CD14-positive monocyte (primary cell): ENCODE measurements around the gene CRAMP1. TPM values are rescaled to one million over a fixed set of nuclear protein-coding genes. Genes with fewer than 3 reads are reported as not detected.
A peak's percentile ranks its signal among the peaks of the same experiment; 100 is the strongest.

Experiments used
- DNase-seq, 3 donors: peaks; one replicate each; pipeline ENCODE4 v3.0.0-alpha.2; 2011 to 2022
- H2AFZ ChIP-seq: 2 replicates; pipeline ENCODE4 v1.6.0; 2012; ENCODE audit warnings: mild to moderate bottlenecking, low read depth, low read length, inconsistent platforms; ENCODE audit not compliant: insufficient read depth, poor library complexity, severe bottlenecking
- H3K27ac ChIP-seq, 2 donors: 1 replicate in 1 of 2; 2 replicates in 1 of 2; pipeline ENCODE4 v1.5.1; 2012 to 2013; ENCODE audit warnings: low read length in 2 of 2, control low read depth in 1 of 2, inconsistent platforms in 1 of 2, low read depth in 1 of 2, mild to moderate bottlenecking in 1 of 2
- H3K27me3 ChIP-seq, 2 donors: one replicate each; pipeline versions ENCODE4 v1.6.0 to v1.6.1; 2011 to 2013; ENCODE audit warnings: low read length in 2 of 2; ENCODE audit not compliant: control insufficient read depth in 2 of 2, insufficient read depth in 2 of 2
- H3K36me3 ChIP-seq, 2 donors: replicated peaks in 1 of 2; 1 replicate in 1 of 2; 2 replicates in 1 of 2; pipeline versions ENCODE4 v1.5.1 to v1.6.1; 2012 to 2013; ENCODE audit warnings: low read length in 2 of 2, control low read depth in 1 of 2, inconsistent platforms in 1 of 2, mild to moderate bottlenecking in 1 of 2; ENCODE audit not compliant: insufficient read depth in 2 of 2, control insufficient read depth in 1 of 2
- H3K4me1 ChIP-seq, 2 donors: 1 replicate in 1 of 2; 2 replicates in 1 of 2; pipeline versions ENCODE4 v1.5.1 to v1.6.1; 2012 to 2013; ENCODE audit warnings: low read length in 2 of 2, control low read depth in 1 of 2, inconsistent platforms in 1 of 2, mild to moderate bottlenecking in 1 of 2, moderate library complexity in 1 of 2; ENCODE audit not compliant: insufficient read depth in 2 of 2, control insufficient read depth in 1 of 2
- H3K4me2 ChIP-seq: replicated peaks from 2 replicates; pipeline ENCODE3; 2012; ENCODE audit warnings: low read length, moderate library complexity, mild to moderate bottlenecking; ENCODE audit not compliant: poor library complexity, severe bottlenecking; ENCODE audit errors: extremely low read depth
- H3K4me3 ChIP-seq, 3 experiments: fragments of 200-600 bp in 1 of 3; sonication (generic) in 1 of 3; replicated peaks in 1 of 3; 1 replicate in 2 of 3; 2 replicates in 1 of 3; pipeline ENCODE4 v1.5.1; 2011 to 2013; ENCODE audit warnings: low read length in 3 of 3, mild to moderate bottlenecking in 3 of 3, control low read depth in 2 of 3, low read depth in 2 of 3, inconsistent platforms in 1 of 3, moderate library complexity in 1 of 3
- H3K79me2 ChIP-seq: 2 replicates; pipeline ENCODE4 v1.6.0; 2012; ENCODE audit warnings: mild to moderate bottlenecking, control low read depth, inconsistent platforms, low read length, moderate library complexity; ENCODE audit not compliant: insufficient read depth
- H3K9ac ChIP-seq: 2 replicates; pipeline ENCODE4 v1.6.0; 2017; ENCODE audit warnings: low read length, mild to moderate bottlenecking; ENCODE audit not compliant: insufficient read depth, poor library complexity, severe bottlenecking
- H3K9me3 ChIP-seq, 2 donors: replicated peaks in 1 of 2; 1 replicate in 1 of 2; 2 replicates in 1 of 2; pipeline versions ENCODE4 v1.5.1 to v1.6.1; 2012 to 2013; ENCODE audit warnings: low read length in 2 of 2, control low read depth in 1 of 2; ENCODE audit not compliant: control insufficient read depth in 1 of 2, insufficient read depth in 1 of 2
- H4K20me1 ChIP-seq: 2 replicates; pipeline ENCODE4 v1.6.0; 2012; ENCODE audit warnings: mild to moderate bottlenecking, low read length, control low read depth, moderate library complexity; ENCODE audit not compliant: insufficient read depth
- H3K27ac Mint-ChIP-seq, 7 donors: one replicate each; pipeline ENCODE4 v1.8.0; 2020; ENCODE audit warnings: mild to moderate bottlenecking in 7 of 7, mixed read lengths in 7 of 7, moderate library complexity in 6 of 7, inconsistent platforms in 2 of 7
- H3K27me3 Mint-ChIP-seq, 3 donors: one replicate each; pipeline ENCODE4 v1.8.0; 2021 to 2022; ENCODE audit warnings: low read depth in 3 of 3, mild to moderate bottlenecking in 3 of 3, mixed read lengths in 3 of 3, moderate library complexity in 3 of 3, inconsistent platforms in 1 of 3
- H3K36me3 Mint-ChIP-seq, 2 donors: one replicate each; pipeline ENCODE4 v1.8.0; 2020; ENCODE audit warnings: mixed read lengths in 2 of 2, inconsistent platforms in 1 of 2, mild to moderate bottlenecking in 1 of 2
- H3K4me1 Mint-ChIP-seq: one replicate; pipeline ENCODE4 v1.8.0; 2020; ENCODE audit warnings: mild to moderate bottlenecking, mixed read lengths
- H3K4me3 Mint-ChIP-seq, 2 donors: one replicate each; pipeline ENCODE4 v1.8.0; 2020; ENCODE audit warnings: mild to moderate bottlenecking in 2 of 2, mixed read lengths in 2 of 2, moderate library complexity in 1 of 2
- H3K9me3 Mint-ChIP-seq, 7 donors: one replicate each; pipeline ENCODE4 v1.8.0; 2020 to 2022; ENCODE audit warnings: mixed read lengths in 7 of 7, mild to moderate bottlenecking in 6 of 7, moderate library complexity in 6 of 7, inconsistent platforms in 2 of 7
- WGBS: methylation state at CpG from one replicate; pipeline ENCODE4 v1.1.5; 2013; ENCODE audit warnings: missing lambda C conversion rate; ENCODE audit not compliant: insufficient coverage; 5-methylcytosine and 5-hydroxymethylcytosine counted together
- intact Hi-C, 2 donors: fragments of 100-400 bp; cut with micrococcal nuclease; formaldehyde crosslinking; loops; one replicate each; pipeline versions ENCODE4 v1.15.0 to v1.15.1; 2023
- polyA plus RNA-seq, 3 donors: library from polyadenylated mRNA; depleted of rRNA in 1 of 3; unstranded in 2 of 3; stranded (reverse) in 1 of 3; fragments of 300-500 nt in 2 of 3; fragments of >200 nt in 1 of 3; fragmentation: Illumina TruSeq in 2 of 3; gene quantifications; 1 replicate in 2 of 3; 2 replicates in 1 of 3; pipeline ENCODE4 v1.2.3, GENCODE V29; 2012 to 2021
- TF ChIP-seq, protein P1 (sequence below): fragments of 200-600 bp; IDR thresholded peaks from one replicate; pipeline ENCODE4 v1.8.0; 2022; ENCODE audit warnings: antibody characterized with exemption, mild to moderate bottlenecking

CRAMP1 gene
- polyA plus RNA-seq, 3 donors = 0.46 to 12.3 (median 1.0) TPM

DNA sequence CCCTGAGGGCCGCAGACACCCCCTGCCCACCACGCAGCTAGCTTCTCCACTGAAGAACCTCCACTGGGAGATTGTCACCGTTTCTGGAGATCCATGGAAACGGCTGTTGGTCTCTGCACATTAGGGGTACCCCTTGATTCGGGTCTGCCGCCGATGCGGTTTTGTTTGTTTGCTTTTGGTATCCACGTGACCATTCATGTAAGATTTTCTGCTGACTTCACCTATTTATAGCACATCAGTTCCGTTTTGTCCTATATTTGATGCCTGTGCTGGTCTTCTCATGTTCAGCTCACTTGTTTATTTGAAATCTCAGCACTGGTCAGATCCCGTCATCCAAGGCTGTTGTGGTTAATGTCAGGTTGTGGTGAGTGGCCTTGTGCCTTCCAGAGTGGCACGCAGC lies 21.1 kb downstream of the CRAMP1 start:
- H3K4me2 ChIP-seq = no peak overlapping the region
- peaks cover 0 to 4% (median 2%) of the 10 kb centered on the region in 3 donors for H3K27me3 Mint-ChIP-seq
- no peak overlapping the region for H3K27ac Mint-ChIP-seq
- DNase-seq = no peak
- peaks cover 0 to 1% (median 0%) of the 10 kb centered on the region in 7 donors for H3K9me3 Mint-ChIP-seq
- H3K9me3 ChIP-seq = no peaks in the 10 kb centered on the region
- TF ChIP-seq, protein P1, sequence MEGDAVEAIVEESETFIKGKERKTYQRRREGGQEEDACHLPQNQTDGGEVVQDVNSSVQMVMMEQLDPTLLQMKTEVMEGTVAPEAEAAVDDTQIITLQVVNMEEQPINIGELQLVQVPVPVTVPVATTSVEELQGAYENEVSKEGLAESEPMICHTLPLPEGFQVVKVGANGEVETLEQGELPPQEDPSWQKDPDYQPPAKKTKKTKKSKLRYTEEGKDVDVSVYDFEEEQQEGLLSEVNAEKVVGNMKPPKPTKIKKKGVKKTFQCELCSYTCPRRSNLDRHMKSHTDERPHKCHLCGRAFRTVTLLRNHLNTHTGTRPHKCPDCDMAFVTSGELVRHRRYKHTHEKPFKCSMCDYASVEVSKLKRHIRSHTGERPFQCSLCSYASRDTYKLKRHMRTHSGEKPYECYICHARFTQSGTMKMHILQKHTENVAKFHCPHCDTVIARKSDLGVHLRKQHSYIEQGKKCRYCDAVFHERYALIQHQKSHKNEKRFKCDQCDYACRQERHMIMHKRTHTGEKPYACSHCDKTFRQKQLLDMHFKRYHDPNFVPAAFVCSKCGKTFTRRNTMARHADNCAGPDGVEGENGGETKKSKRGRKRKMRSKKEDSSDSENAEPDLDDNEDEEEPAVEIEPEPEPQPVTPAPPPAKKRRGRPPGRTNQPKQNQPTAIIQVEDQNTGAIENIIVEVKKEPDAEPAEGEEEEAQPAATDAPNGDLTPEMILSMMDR = no peak
- H3K4me1 ChIP-seq = no peaks in the 10 kb centered on the region
- no peak overlapping the region for H3K27ac ChIP-seq
- peaks cover 76 to 98% of the 10 kb centered on the region in 2 donors for H3K36me3 ChIP-seq
- no peaks in the 10 kb centered on the region for H3K27me3 ChIP-seq
- intact Hi-C loops = no loop called here
- no peak overlapping the region for H3K9ac ChIP-seq
- H2AFZ ChIP-seq = no peak overlapping the region
- WGBS = 97% methylated on average over 12 of the region's 12 CpGs
- H4K20me1 ChIP-seq = peaks cover 43% of the 10 kb centered on the region
- H3K4me3 ChIP-seq = no peak overlapping the region
- no peak overlapping the region for H3K4me3 Mint-ChIP-seq
- H3K4me1 Mint-ChIP-seq = no peaks in the 10 kb centered on the region
- peaks cover 14% of the 10 kb centered on the region for H3K79me2 ChIP-seq
- H3K36me3 Mint-ChIP-seq = peaks cover 79 to 95% of the 10 kb centered on the region in 2 donors

DNA sequence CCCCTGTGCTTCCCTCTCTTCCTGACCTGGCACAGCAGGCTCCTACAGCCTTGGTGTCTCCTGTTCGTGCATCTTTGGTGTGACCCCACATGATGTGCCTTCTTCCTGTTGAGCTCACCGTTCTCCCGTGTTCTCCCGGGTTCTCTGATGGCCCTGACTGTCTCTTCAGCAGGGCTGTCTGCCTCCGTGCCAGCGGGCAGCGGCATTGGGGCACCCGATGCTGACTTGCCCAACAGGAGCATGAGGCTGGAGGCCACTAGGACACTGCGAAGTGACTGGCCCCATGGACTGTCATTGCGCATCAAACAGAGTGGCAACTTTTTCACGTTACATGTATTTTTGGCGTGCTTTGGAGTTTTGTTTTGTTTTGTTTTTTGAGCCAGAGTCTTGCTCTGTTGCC lies 22.4 kb downstream of the CRAMP1 start:
- Histone ChIP-seq H2AFZ (no peak overlapping the region), H3K9me3 (no peaks in the 10 kb centered on the region), H3K9ac (no peak overlapping the region), H3K4me2 (no peak overlapping the region), H3K27me3 (no peaks in the 10 kb centered on the region), H4K20me1 (peaks cover 31% of the 10 kb centered on the region), H3K27ac (no peak overlapping the region), H3K4me3 (no peak overlapping the region), H3K36me3 (peaks cover 78 to 98% of the 10 kb centered on the region in 2 donors), H3K79me2 (peaks cover 8% of the 10 kb centered on the region), H3K4me1 (no peaks in the 10 kb centered on the region)
- H3K9me3 Mint-ChIP-seq = peaks cover 0 to 1% (median 0%) of the 10 kb centered on the region in 7 donors
- H3K27me3 Mint-ChIP-seq = peaks cover 0 to 2% (median 0%) of the 10 kb centered on the region in 3 donors
- whole genome bisulfite sequencing = 99% methylated on average over 8 of the region's 12 CpGs
- TF ChIP-seq, protein P1 = no peak
- no peak overlapping the region for H3K4me3 Mint-ChIP-seq
- peak overlapping the region in 2 of 7 donors; percentile 38 to 62 for H3K27ac Mint-ChIP-seq
- H3K36me3 Mint-ChIP-seq = peaks cover 77 to 93% of the 10 kb centered on the region in 2 donors
- no peak for DNase-seq
- intact Hi-C loops = no loop called here
- no peaks in the 10 kb centered on the region for H3K4me1 Mint-ChIP-seq
